NCI-H146 (cell line): Measurements from ENCODE around the gene PEX3.

Source experiments
- DNase-seq: peaks from one replicate; lab custom pipeline; 2025; lab: John Stamatoyannopoulos, UW

PEX3 gene

GRCh38 chr6:143539106-143539505, 88.5 kb downstream of the PEX3 start:
- no peak for DNase-seq

GRCh38 chr6:143539734-143540133, 89.1 kb downstream of the PEX3 start:
- no peak for DNase-seq

DNA sequence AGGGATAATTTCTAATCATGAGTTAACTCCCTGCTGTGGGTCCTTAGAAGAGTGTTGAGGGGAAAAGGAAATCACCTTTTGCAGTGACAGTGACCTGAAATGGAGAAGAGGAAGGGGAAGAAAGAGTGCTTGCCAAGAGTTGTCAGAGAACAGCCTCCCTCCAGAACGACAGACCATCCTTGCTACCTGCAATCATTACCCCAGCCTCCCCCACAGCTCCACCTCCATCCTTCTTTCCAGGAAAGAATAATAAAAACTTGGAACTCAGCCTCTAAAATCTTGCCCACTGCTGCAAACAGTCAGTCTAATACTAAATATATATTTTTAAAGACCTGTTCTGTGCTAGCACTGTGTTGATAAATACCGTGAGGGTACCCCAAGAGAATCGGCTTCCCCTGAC, 89.6 kb downstream of the PEX3 start:
- DNase-seq: no peak
